SK-N-SH treated with all-trans-retinoic acid at 6 μM for 48 hours (cell line): ENCODE measurements around the gene GRIK2.

ENCODE experiments used
- ATAC-seq: fragments of 200-7000 bp; cut with Tn5 transposase; 3 replicates; pipeline ENCODE4 v1.9.1; 2020; ENCODE audit warnings: mild to moderate bottlenecking, moderate library complexity
- ARNTL ChIP-seq: fragments of 450-650 bp; formaldehyde crosslinking; IDR thresholded peaks from 2 replicates; pipeline ENCODE4 v1.5.0; 2020; ENCODE audit warnings: low read depth, mild to moderate bottlenecking, moderate library complexity, borderline replicate concordance
- BACH2 ChIP-seq: fragments of 250-450 bp; sonication (Bioruptor Pico); IDR thresholded peaks from 2 replicates; pipeline ENCODE4 v1.9.0; 2021; ENCODE audit warnings: mild to moderate bottlenecking, borderline replicate concordance
- CREB5 ChIP-seq: fragments of 250-450 bp; sonication (Bioruptor Pico); IDR thresholded peaks from 2 replicates; pipeline ENCODE4 v1.5.1; 2020; ENCODE audit warnings: low read depth, mild to moderate bottlenecking, moderate library complexity
- CSDC2 ChIP-seq: fragments of 250-450 bp; sonication (Bioruptor Pico); IDR thresholded peaks from 2 replicates; pipeline ENCODE4 v1.5.0; 2020; ENCODE audit warnings: mild to moderate bottlenecking, moderate library complexity
- ESRRG ChIP-seq: fragments of 250-450 bp; sonication (Bioruptor Pico); IDR thresholded peaks from 2 replicates; pipeline ENCODE4 v1.6.1; 2021; ENCODE audit warnings: mild to moderate bottlenecking
- GLIS3 ChIP-seq: fragments of 250-450 bp; sonication (Bioruptor Pico); IDR thresholded peaks from 2 replicates; pipeline ENCODE4 v1.5.0; 2020; ENCODE audit warnings: mild to moderate bottlenecking, moderate library complexity
- ISL1 ChIP-seq: fragments of 250-450 bp; sonication (Bioruptor Pico); IDR thresholded peaks from 2 replicates; pipeline ENCODE4 v2.1.2; 2022; ENCODE audit warnings: mild to moderate bottlenecking, moderate library complexity
- OSR1 ChIP-seq: fragments of 250-450 bp; sonication (Bioruptor Pico); IDR thresholded peaks from 2 replicates; pipeline ENCODE4 v1.8.0; 2022; ENCODE audit warnings: moderate library complexity, mild to moderate bottlenecking, inconsistent platforms
- PATZ1 ChIP-seq: fragments of 250-450 bp; sonication (Bioruptor Pico); IDR thresholded peaks from 2 replicates; pipeline ENCODE4 v1.8.0; 2020; ENCODE audit warnings: mild to moderate bottlenecking, moderate library complexity, borderline replicate concordance
- POU6F1 ChIP-seq: fragments of 250-450 bp; sonication (Bioruptor Pico); IDR thresholded peaks from 2 replicates; pipeline ENCODE4 v1.8.0; 2021; ENCODE audit warnings: low read depth, mild to moderate bottlenecking, moderate library complexity, borderline replicate concordance
- PPARA ChIP-seq: fragments of 250-450 bp; sonication (Bioruptor Pico); IDR thresholded peaks from 2 replicates; pipeline ENCODE4 v1.5.0; 2020; ENCODE audit warnings: mild to moderate bottlenecking, borderline replicate concordance
- RARB ChIP-seq: fragments of 250-450 bp; sonication (Bioruptor Pico); IDR thresholded peaks from 2 replicates; pipeline ENCODE4 v1.8.0; 2021; ENCODE audit warnings: mild to moderate bottlenecking, moderate library complexity
- SNAI2 ChIP-seq: fragments of 250-450 bp; sonication (Bioruptor Pico); IDR thresholded peaks from 2 replicates; pipeline ENCODE4 v1.5.0; 2020; ENCODE audit warnings: mild to moderate bottlenecking, moderate library complexity
- TCF4 ChIP-seq: fragments of 250-450 bp; sonication (Bioruptor Pico); IDR thresholded peaks from 2 replicates; pipeline ENCODE4 v1.8.0; 2021; ENCODE audit warnings: mild to moderate bottlenecking, moderate library complexity, borderline replicate concordance
- TOX ChIP-seq: fragments of 250-450 bp; sonication (Bioruptor Pico); IDR thresholded peaks from 2 replicates; pipeline ENCODE4 v1.8.0; 2021; ENCODE audit warnings: mild to moderate bottlenecking, moderate library complexity, borderline replicate concordance
- TSHZ2 ChIP-seq: fragments of 250-450 bp; sonication (Bioruptor Pico); IDR thresholded peaks from 2 replicates; pipeline ENCODE4 v1.5.0; 2020; ENCODE audit warnings: mild to moderate bottlenecking, moderate library complexity
- ZC3H10 ChIP-seq: fragments of 250-450 bp; sonication (Bioruptor Pico); IDR thresholded peaks from 2 replicates; pipeline ENCODE4 v1.5.1; 2021; ENCODE audit warnings: mild to moderate bottlenecking, moderate library complexity
- ZFP3 ChIP-seq: fragments of 250-450 bp; sonication (Bioruptor Pico); IDR thresholded peaks from 2 replicates; pipeline ENCODE4 v1.5.0; 2020; ENCODE audit warnings: mild to moderate bottlenecking, moderate library complexity
- ZFP30 ChIP-seq: fragments of 450-650 bp; formaldehyde crosslinking; IDR thresholded peaks from 2 replicates; pipeline ENCODE4 v1.5.0; 2022; ENCODE audit warnings: mild to moderate bottlenecking, moderate library complexity
- ZNF565 ChIP-seq: fragments of 450-650 bp; formaldehyde crosslinking; conservative IDR thresholded peaks from 2 replicates; pipeline ENCODE4 v1.5.0; 2020; ENCODE audit warnings: low read depth, mild to moderate bottlenecking, moderate library complexity
- ZNF70 ChIP-seq: fragments of 450-650 bp; formaldehyde crosslinking; IDR thresholded peaks from 2 replicates; pipeline ENCODE4 v1.5.0; 2020; ENCODE audit warnings: mild to moderate bottlenecking, moderate library complexity
- ZNF8 ChIP-seq: fragments of 450-650 bp; formaldehyde crosslinking; IDR thresholded peaks from 2 replicates; pipeline ENCODE4 v1.5.0; 2020; ENCODE audit warnings: mild to moderate bottlenecking, moderate library complexity

GRIK2 gene

GRCh38 chr6:101740631-101741030 lies 347.1 kb downstream of the GRIK2 start (continued):
- no peak for TF ChIP-seq RARB (CRISPR knock-in tag)

- ATAC-seq, result no peak
- no peak for TF ChIP-seq ZFP3 (CRISPR knock-in tag)
- no peak for TF ChIP-seq TOX
- no peak for TF ChIP-seq OSR1 (CRISPR knock-in tag)
- no peak for TF ChIP-seq TCF4 (CRISPR knock-in tag)
- no peak for TF ChIP-seq ARNTL (CRISPR knock-in tag)
- TF ChIP-seq PATZ1, result no peak
- no peak for TF ChIP-seq RARB (CRISPR knock-in tag)
- TF ChIP-seq PPARA (CRISPR knock-in tag), result no peak
- no peak for TF ChIP-seq ESRRG (CRISPR knock-in tag)
- no peak for TF ChIP-seq ZC3H10
- TF ChIP-seq ISL1 (CRISPR knock-in tag), result no peak
- TF ChIP-seq GLIS3, result no peak
- no peak for TF ChIP-seq CREB5 (CRISPR knock-in tag)
- TF ChIP-seq BACH2 (CRISPR knock-in tag), result no peak
These were observed 348.1 kb downstream of the GRIK2 start for GRCh38 chr6:101741474-101742171.

GRCh38 chr6:101747160-101747559 lies 353.7 kb downstream of the GRIK2 start:
- TF ChIP-seq ZC3H10 (no peak), ZNF70 (no peak), ESRRG (CRISPR knock-in tag) (no peak), ZFP30 (no peak), SNAI2 (CRISPR knock-in tag) (no peak), OSR1 (CRISPR knock-in tag) (no peak), PATZ1 (no peak), ARNTL (CRISPR knock-in tag) (no peak), ZNF8 (CRISPR knock-in tag) (no peak), TCF4 (CRISPR knock-in tag) (no peak), ZNF565 (no peak)
- ATAC-seq, result no peak

GRCh38 chr6:101747716-101748115 lies 354.2 kb downstream of the GRIK2 start:
- no peak for ATAC-seq
- TF ChIP-seq TCF4 (CRISPR knock-in tag), result no peak
- TF ChIP-seq ZFP30, result no peak
- no peak for TF ChIP-seq RARB (CRISPR knock-in tag)
- no peak for TF ChIP-seq PATZ1
- TF ChIP-seq CSDC2 (CRISPR knock-in tag), result no peak
- no peak for TF ChIP-seq OSR1 (CRISPR knock-in tag)
- no peak for TF ChIP-seq ZFP3 (CRISPR knock-in tag)
- no peak for TF ChIP-seq PPARA (CRISPR knock-in tag)
- no peak for TF ChIP-seq ARNTL (CRISPR knock-in tag)
- no peak for TF ChIP-seq TOX
- TF ChIP-seq ZNF565, result no peak

GRCh38 chr6:101755931-101756330 lies 362.4 kb downstream of the GRIK2 start:
- ATAC-seq, result no peak
- TF ChIP-seq TSHZ2 (CRISPR knock-in tag) (no peak), POU6F1 (no peak), OSR1 (CRISPR knock-in tag) (no peak), ARNTL (CRISPR knock-in tag) (no peak), PPARA (CRISPR knock-in tag) (no peak), ZFP3 (CRISPR knock-in tag) (no peak), GLIS3 (no peak), ESRRG (CRISPR knock-in tag) (no peak), ISL1 (CRISPR knock-in tag) (no peak), SNAI2 (CRISPR knock-in tag) (no peak), ZNF565 (no peak), ZFP30 (no peak)
